GM19025 (cell line): Measurements from ENCODE around the gene BMP8A.
"Not testable (repeated sequence)": the region's sequence is repeated elsewhere in the genome, so short reads cannot be mapped to it uniquely, and the experiment has no call there.

ENCODE experiments used
- ATAC-seq: cut with Tn5 transposase; IDR thresholded peaks from one replicate; pipeline ENCODE4 v1.9.1; 2021; ENCODE audit warnings: mild to moderate bottlenecking, low read depth, moderate library complexity; ENCODE audit not compliant: unreplicated experiment

The BMP8A gene

GRCh38 chr1:39504436-39504835 is 13.0 kb downstream of the BMP8A start:
- not testable (repeated sequence) for ATAC-seq

GRCh38 chr1:39505289-39505688 is 13.9 kb downstream of the BMP8A start:
- ATAC-seq: no peak

GRCh38 chr1:39507230-39507928 is 15.9 kb downstream of the BMP8A start:
- no peak for ATAC-seq

GRCh38 chr1:39508266-39508665 is 16.8 kb downstream of the BMP8A start:
- ATAC-seq: no peak

GRCh38 chr1:39508857-39509305 is 17.4 kb downstream of the BMP8A start:
- ATAC-seq: peak; percentile 20

- ATAC-seq: peak; percentile 53
These were observed 18.0 kb downstream of the BMP8A start for GRCh38 chr1:39509360-39510009.

GRCh38 chr1:39510570-39511186 is 19.2 kb downstream of the BMP8A start:
- ATAC-seq: not testable (repeated sequence)

GRCh38 chr1:39511477-39511876 is 20.0 kb downstream of the BMP8A start:
- ATAC-seq: not testable (repeated sequence)

GRCh38 chr1:39512234-39512847 is 20.9 kb downstream of the BMP8A start:
- ATAC-seq: not testable (repeated sequence)

- not testable (repeated sequence) for ATAC-seq
These were observed 23.3 kb downstream of the BMP8A start for GRCh38 chr1:39514710-39515124.

GRCh38 chr1:39515131-39516086 is 24.0 kb downstream of the BMP8A start:
- not testable (repeated sequence) for ATAC-seq

GRCh38 chr1:39516841-39517240 is 25.4 kb downstream of the BMP8A start:
- not testable (repeated sequence) for ATAC-seq

- not testable (repeated sequence) for ATAC-seq
These were observed 26.5 kb downstream of the BMP8A start for GRCh38 chr1:39517936-39518335.

- ATAC-seq: not testable (repeated sequence)
These were observed 27.9 kb downstream of the BMP8A start for GRCh38 chr1:39519376-39519775.

- ATAC-seq: not testable (repeated sequence)
These were observed 30.8 kb downstream of the BMP8A start for GRCh38 chr1:39522221-39522620.

- ATAC-seq: no peak
These were observed 31.5 kb downstream of the BMP8A start for GRCh38 chr1:39522661-39523567.

- no peak for ATAC-seq
These were observed 32.7 kb downstream of the BMP8A start for GRCh38 chr1:39524171-39524570.

GRCh38 chr1:39524591-39525365 is 33.3 kb downstream of the BMP8A start:
- ATAC-seq: no peak
